NCI-H345 (cell line): ENCODE measurements around the gene NEK2.
"Not testable (repeated sequence)": the region's sequence is repeated elsewhere in the genome, so short reads cannot be mapped to it uniquely, and the experiment has no call there.

Experiments
- DNase-seq: peaks from one replicate; lab custom pipeline; 2025; lab: John Stamatoyannopoulos, UW

The NEK2 gene

GRCh38 chr1:211695135-211695816 lies 19.9 kb upstream of the NEK2 start:
- DNase-seq, result no peak

GRCh38 chr1:211693911-211694310 lies 18.5 kb upstream of the NEK2 start:
- not testable (repeated sequence) for DNase-seq

- no peak for DNase-seq
These were observed 13.0 kb upstream of the NEK2 start for GRCh38 chr1:211688421-211688820.

- DNase-seq, result no peak
These were observed 12.2 kb upstream of the NEK2 start for GRCh38 chr1:211687462-211688215.

- no peak for DNase-seq
These were observed 10.4 kb upstream of the NEK2 start for GRCh38 chr1:211685823-211686222.

GRCh38 chr1:211684791-211685190 lies 9.4 kb upstream of the NEK2 start:
- DNase-seq, result no peak

- no peak for DNase-seq
These were observed 8.9 kb upstream of the NEK2 start for GRCh38 chr1:211684331-211684730.

GRCh38 chr1:211683396-211684297 lies 8.2 kb upstream of the NEK2 start:
- no peak for DNase-seq

- not testable (repeated sequence) for DNase-seq
These were observed 6.8 kb upstream of the NEK2 start for GRCh38 chr1:211682186-211682585.

GRCh38 chr1:211680752-211681327 lies 5.4 kb upstream of the NEK2 start:
- DNase-seq, result peak; percentile 91

GRCh38 chr1:211677659-211678058 lies 2.2 kb upstream of the NEK2 start:
- no peak for DNase-seq

- DNase-seq, result no peak
These were observed 1.3 kb upstream of the NEK2 start for GRCh38 chr1:211676761-211677160.

- no peak for DNase-seq
These were observed 724 bp upstream of the NEK2 start for GRCh38 chr1:211676106-211676583.

GRCh38 chr1:211667065-211667617 lies 8.3 kb downstream of the NEK2 start:
- DNase-seq, result no peak

GRCh38 chr1:211660718-211661222 lies 14.7 kb downstream of the NEK2 start:
- DNase-seq, result no peak

- DNase-seq, result no peak
These were observed 18.7 kb downstream of the NEK2 start for GRCh38 chr1:211656728-211657127.

GRCh38 chr1:211654838-211655787 lies 20.3 kb downstream of the NEK2 start:
- DNase-seq, result peak; percentile 80

GRCh38 chr1:211653959-211654496 lies 21.4 kb downstream of the NEK2 start:
- no peak for DNase-seq

- no peak for DNase-seq
These were observed 22.1 kb downstream of the NEK2 start for GRCh38 chr1:211653293-211653692.

GRCh38 chr1:211652371-211652770 lies 23.1 kb downstream of the NEK2 start:
- DNase-seq, result no peak
